ENCODE results near the gene ETV6.

GRCh38 chr12:11658791-11659190 lies 9.3 kb downstream of the ETV6 start:
- TF ChIP-seq CTCF (optimal IDR thresholded peaks at IDR 0.05 in 1 of 3, IDR thresholded peaks at IDR 0.05 in 1 of 3, conservative IDR thresholded peaks at IDR 0.05 in 1 of 3; ENCODE audit: extremely low read depth in 1 of 3, insufficient read depth in 2 of 3, low read length in 3 of 3) = no peak
- no peak for TF ChIP-seq EZH2 (IDR thresholded peaks at IDR 0.05; ENCODE audit: low read length)
